Neuronal stem cell (in vitro differentiated cells): ENCODE measurements around the gene PRPF8.

ENCODE experiments used
- DNase-seq: peaks from one replicate; pipeline ENCODE4 v3.0.0-alpha.2; 2013; ENCODE audit warnings: low spot score
- H2AFZ ChIP-seq: one replicate; pipeline ENCODE4 v1.6.1; 2013; ENCODE audit warnings: mild to moderate bottlenecking, low read length, inconsistent platforms
- H2AK5ac ChIP-seq: 2 replicates; pipeline ENCODE4 v1.6.1; 2013; ENCODE audit warnings: low read depth, mild to moderate bottlenecking, inconsistent platforms, low read length, moderate library complexity, mixed read lengths
- H2BK120ac ChIP-seq: 2 replicates; pipeline ENCODE4 v1.6.1; 2013; ENCODE audit warnings: low read depth, mild to moderate bottlenecking, inconsistent platforms, low read length, moderate library complexity, mixed read lengths
- H2BK12ac ChIP-seq: one replicate; pipeline ENCODE4 v1.6.1; 2013; ENCODE audit warnings: low read length, inconsistent platforms
- H2BK15ac ChIP-seq: 2 replicates; pipeline ENCODE4 v1.6.1; 2013; ENCODE audit warnings: mild to moderate bottlenecking, low read length, inconsistent platforms, mixed read lengths
- H2BK5ac ChIP-seq: one replicate; pipeline ENCODE4 v1.6.1; 2013; ENCODE audit warnings: inconsistent platforms, mild to moderate bottlenecking, low read length, moderate library complexity
- H3K14ac ChIP-seq: one replicate; pipeline ENCODE4 v1.6.1; 2013; ENCODE audit warnings: low read length, inconsistent platforms
- H3K18ac ChIP-seq: 2 replicates; pipeline ENCODE4 v1.6.1; 2013; ENCODE audit warnings: low read length, inconsistent platforms
- H3K23ac ChIP-seq: 2 replicates; pipeline ENCODE4 v1.6.1; 2013; ENCODE audit warnings: low read depth, mild to moderate bottlenecking, mixed read lengths, low read length, inconsistent platforms; ENCODE audit not compliant: poor library complexity
- H3K27ac ChIP-seq: replicated peaks from 3 replicates; pipeline ENCODE4 v1.5.1; 2013; ENCODE audit warnings: low read length, inconsistent platforms
- H3K27me3 ChIP-seq, 3 experiments: 2 replicates each; pipeline ENCODE4 v1.6.1; 2013; ENCODE audit warnings: low read length in 3 of 3, mild to moderate bottlenecking in 2 of 3, inconsistent platforms in 1 of 3, low read depth in 1 of 3, mixed read lengths in 1 of 3, moderate library complexity in 1 of 3; ENCODE audit not compliant: control insufficient read depth in 3 of 3, insufficient read depth in 3 of 3
- H3K36me3 ChIP-seq, 2 donors: replicated peaks in 1 of 2; 2 replicates each; pipeline ENCODE4 v1.6.1; 2013; ENCODE audit warnings: low read length in 2 of 2; ENCODE audit not compliant: control insufficient read depth in 2 of 2, insufficient read depth in 2 of 2
- H3K4ac ChIP-seq: 2 replicates; pipeline ENCODE4 v1.6.1; 2013; ENCODE audit warnings: inconsistent platforms, mild to moderate bottlenecking, low read length, moderate library complexity
- H3K4me1 ChIP-seq, 2 donors: 1 replicate in 1 of 2; 2 replicates in 1 of 2; pipeline ENCODE4 v1.6.1; 2013; ENCODE audit warnings: low read length in 2 of 2, low read depth in 1 of 2; ENCODE audit not compliant: control insufficient read depth in 2 of 2, insufficient read depth in 1 of 2
- H3K4me2 ChIP-seq: one replicate; pipeline ENCODE4 v1.6.1; 2013; ENCODE audit warnings: mild to moderate bottlenecking, low read length, inconsistent platforms; ENCODE audit not compliant: insufficient read depth, poor library complexity, severe bottlenecking
- H3K4me3 ChIP-seq, 2 donors: 2 replicates each; pipeline ENCODE4 v1.5.1; 2013; ENCODE audit warnings: low read length in 2 of 2, mild to moderate bottlenecking in 2 of 2, inconsistent platforms in 1 of 2, moderate library complexity in 1 of 2
- H3K79me1 ChIP-seq: one replicate; pipeline ENCODE4 v1.6.1; 2013; ENCODE audit warnings: low read depth, mild to moderate bottlenecking, inconsistent platforms, low read length, moderate library complexity
- H3K9ac ChIP-seq: one replicate; pipeline ENCODE4 v1.6.1; 2013; ENCODE audit warnings: mild to moderate bottlenecking, low read depth, low read length, inconsistent platforms; ENCODE audit not compliant: poor library complexity
- H3K9me3 ChIP-seq, 2 donors: replicated peaks in 1 of 2; 2 replicates each; pipeline versions ENCODE3 to v1.6.1; 2013; ENCODE audit warnings: low read length in 2 of 2, mild to moderate bottlenecking in 2 of 2, inconsistent platforms in 1 of 2, low read depth in 1 of 2, mixed read lengths in 1 of 2, moderate library complexity in 1 of 2; ENCODE audit not compliant: control insufficient read depth in 2 of 2, insufficient read depth in 1 of 2
- H4K8ac ChIP-seq: one replicate; pipeline ENCODE4 v1.6.1; 2013; ENCODE audit warnings: low read depth, mild to moderate bottlenecking, inconsistent platforms, low read length, moderate library complexity
- H4K91ac ChIP-seq: one replicate; pipeline ENCODE4 v1.6.1; 2013; ENCODE audit warnings: low read length, low read depth, mild to moderate bottlenecking, inconsistent platforms; ENCODE audit not compliant: poor library complexity
- WGBS, 2 donors: extraction: QIAGEN DNeasy Blood & Tissue Kit; methylation state at CpG; one replicate each; pipeline ENCODE4 v1.1.7; 2013; ENCODE audit warnings: missing lambda C conversion rate in 2 of 2, mixed read lengths in 1 of 2; ENCODE audit not compliant: insufficient read length in 2 of 2, insufficient replicate concordance in 1 of 2; ENCODE audit errors: extremely low coverage in 2 of 2; 5-methylcytosine and 5-hydroxymethylcytosine counted together

PRPF8 gene

DNA sequence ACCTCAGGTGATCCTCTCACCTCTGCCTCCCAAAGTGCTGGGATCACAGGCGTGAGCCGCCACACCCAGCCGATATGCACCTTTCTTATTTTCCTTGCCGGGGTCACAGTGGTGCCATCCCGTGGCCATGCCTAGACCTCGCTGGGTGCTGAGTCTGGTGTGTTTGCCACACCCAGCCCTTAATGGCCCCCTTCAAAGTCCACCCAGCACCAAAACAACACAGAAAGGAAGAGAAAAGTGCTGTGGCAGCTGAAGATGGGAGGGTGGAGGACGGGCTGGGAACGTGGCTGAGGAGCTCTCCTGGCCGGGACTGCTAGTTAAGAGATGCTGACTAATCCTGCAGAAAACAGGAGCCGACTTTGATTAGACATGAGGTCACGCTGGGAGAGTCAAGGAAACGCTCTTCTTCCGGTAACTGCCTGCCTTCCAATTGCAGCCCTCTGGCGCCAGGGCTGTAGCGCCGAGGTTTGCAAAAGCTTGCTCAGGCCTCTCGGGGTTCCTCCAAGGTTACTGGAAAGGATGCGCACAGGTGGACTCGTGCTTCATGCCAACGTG is 67.0 kb downstream of the PRPF8 start:
- H3K79me1 ChIP-seq: peaks cover 3% of the 10 kb centered on the region
- H2BK5ac ChIP-seq: no peak overlapping the region
- no peak overlapping the region for H2BK15ac ChIP-seq
- no peak overlapping the region for H3K14ac ChIP-seq
- no CpG with 5 or more reads among the region's 20 CpGs for WGBS, 2 donors
- H2BK12ac ChIP-seq: no peak overlapping the region
- no peak overlapping the region for H3K18ac ChIP-seq
- no peak overlapping the region for H4K91ac ChIP-seq
- no peaks in the 10 kb centered on the region for H3K27me3 ChIP-seq
- no peak overlapping the region for H2AK5ac ChIP-seq
- H2AFZ ChIP-seq: no peak overlapping the region
- H3K4me3 ChIP-seq: no peak overlapping the region
- no peak overlapping the region for H3K4ac ChIP-seq
- no peak overlapping the region for H4K8ac ChIP-seq
- no peak overlapping the region for H3K23ac ChIP-seq
- H3K4me1 ChIP-seq: peaks cover 0 to 15% of the 10 kb centered on the region in 2 donors
- no peak overlapping the region for H3K4me2 ChIP-seq
- no peaks in the 10 kb centered on the region for H3K9me3 ChIP-seq
- H3K27ac ChIP-seq: no peak overlapping the region
- peaks cover 4 to 75% of the 10 kb centered on the region in 2 donors for H3K36me3 ChIP-seq
- no peak for DNase-seq
- no peak overlapping the region for H2BK120ac ChIP-seq
- H3K9ac ChIP-seq: no peak overlapping the region

DNA sequence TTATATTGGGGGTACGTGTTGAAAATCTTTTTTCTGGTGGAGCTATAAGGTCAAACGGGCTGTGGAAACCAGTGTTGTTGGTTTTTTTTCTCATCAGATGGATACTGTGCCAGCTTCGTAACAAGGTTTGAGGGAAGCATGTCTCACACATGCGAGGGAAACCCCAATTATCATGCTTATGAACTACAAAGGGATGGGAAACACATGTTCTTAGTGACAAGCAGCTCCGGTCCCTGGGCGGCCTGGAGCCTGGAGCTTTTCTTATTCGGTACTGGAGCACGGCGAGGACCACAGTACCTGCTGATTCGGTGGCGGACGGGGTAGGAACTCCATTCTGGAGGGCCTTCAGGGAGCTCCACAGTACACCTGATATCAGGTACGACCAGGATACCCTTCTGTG is 68.6 kb downstream of the PRPF8 start:
- H3K36me3 ChIP-seq: peaks cover 7 to 80% of the 10 kb centered on the region in 2 donors
- H3K9ac ChIP-seq: no peak overlapping the region
- H2BK120ac ChIP-seq: no peak overlapping the region
- H4K8ac ChIP-seq: no peak overlapping the region
- H3K4me3 ChIP-seq: no peak overlapping the region
- no peak overlapping the region for H2AFZ ChIP-seq
- H3K23ac ChIP-seq: no peak overlapping the region
- H2AK5ac ChIP-seq: no peak overlapping the region
- H3K27me3 ChIP-seq: no peaks in the 10 kb centered on the region
- no peak for DNase-seq
- peak overlapping the region; percentile 26 for H2BK5ac ChIP-seq
- H3K27ac ChIP-seq: no peak overlapping the region
- no peak overlapping the region for H3K14ac ChIP-seq
- no peaks in the 10 kb centered on the region for H3K9me3 ChIP-seq
- H4K91ac ChIP-seq: no peak overlapping the region
- no CpG with 5 or more reads among the region's 13 CpGs for WGBS, 2 donors
- peaks cover 3% of the 10 kb centered on the region for H3K79me1 ChIP-seq
- no peak overlapping the region for H3K4me2 ChIP-seq
- H3K4ac ChIP-seq: no peak overlapping the region
- H2BK12ac ChIP-seq: no peak overlapping the region
- H2BK15ac ChIP-seq: peak overlapping the region; percentile 47
- H3K18ac ChIP-seq: no peak overlapping the region
- peaks cover 0 to 10% of the 10 kb centered on the region in 2 donors for H3K4me1 ChIP-seq

DNA sequence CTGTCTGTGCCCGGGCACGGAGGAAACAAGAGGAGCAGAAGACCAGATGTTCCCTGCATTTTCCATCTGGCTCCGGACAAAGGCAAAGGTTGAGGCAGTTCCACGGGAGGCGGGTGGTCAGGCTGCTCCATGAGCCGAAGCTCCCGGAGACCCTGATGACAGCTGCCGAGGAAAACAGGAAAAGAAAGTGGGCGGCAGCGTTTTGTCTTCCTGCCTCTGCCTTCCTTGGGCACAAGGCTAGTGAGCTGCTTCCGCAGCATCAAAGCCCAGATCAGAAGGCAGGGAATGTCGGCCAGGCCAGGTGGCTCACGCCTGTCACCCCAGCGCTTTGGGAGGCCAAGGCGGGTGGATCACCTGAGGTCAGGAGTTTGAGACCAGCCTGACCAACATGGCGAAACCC is 72.3 kb downstream of the PRPF8 start:
- Histone ChIP-seq H3K4ac (no peak overlapping the region), H2BK12ac (no peak overlapping the region), H3K23ac (no peak overlapping the region), H3K9me3 (no peaks in the 10 kb centered on the region), H2BK120ac (no peak overlapping the region), H3K14ac (no peak overlapping the region), H3K27me3 (no peaks in the 10 kb centered on the region), H4K8ac (no peak overlapping the region), H3K4me1 (no peaks in the 10 kb centered on the region), H4K91ac (no peak overlapping the region), H2BK5ac (no peak overlapping the region), H2BK15ac (no peak overlapping the region), H2AFZ (no peak overlapping the region), H3K9ac (no peak overlapping the region), H2AK5ac (no peak overlapping the region), H3K27ac (no peak overlapping the region), H3K4me2 (no peak overlapping the region), H3K4me3 (no peak overlapping the region), H3K18ac (no peak overlapping the region), H3K79me1 (no peaks in the 10 kb centered on the region), H3K36me3 (peaks cover 7 to 83% of the 10 kb centered on the region in 2 donors)
- no CpG with 5 or more reads among the region's 16 CpGs for WGBS, 2 donors
- no peak for DNase-seq

DNA sequence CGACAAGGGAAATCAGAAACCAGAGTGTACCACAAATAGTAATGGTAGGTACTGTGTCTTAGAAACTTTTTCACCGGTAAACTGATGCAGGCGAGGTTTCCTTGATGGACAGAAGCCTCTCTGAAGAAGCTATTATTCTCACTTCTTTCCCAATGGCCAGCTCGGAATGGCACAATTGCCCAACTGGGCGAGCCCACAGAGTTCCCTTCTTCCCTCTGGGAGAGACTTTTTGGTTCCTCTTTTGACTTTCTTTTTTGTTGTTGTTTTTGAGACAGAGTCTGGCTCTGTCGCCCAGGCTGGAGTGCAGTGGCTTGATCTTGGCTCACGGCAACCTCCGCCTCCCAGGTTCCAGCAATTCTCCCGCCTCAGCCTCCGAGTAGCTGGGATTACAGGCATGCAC is 73.0 kb downstream of the PRPF8 start:
- no peak overlapping the region for H3K23ac ChIP-seq
- H3K4ac ChIP-seq: no peak overlapping the region
- WGBS, 2 donors: no CpG with 5 or more reads among the region's 10 CpGs
- H3K18ac ChIP-seq: no peak overlapping the region
- H2AFZ ChIP-seq: no peak overlapping the region
- H2AK5ac ChIP-seq: no peak overlapping the region
- H3K79me1 ChIP-seq: no peaks in the 10 kb centered on the region
- no peak overlapping the region for H3K27ac ChIP-seq
- no peak overlapping the region for H2BK12ac ChIP-seq
- no peak overlapping the region for H2BK5ac ChIP-seq
- peaks cover 0 to 4% of the 10 kb centered on the region in 2 donors for H3K4me1 ChIP-seq
- H2BK15ac ChIP-seq: no peak overlapping the region
- DNase-seq: no peak
- no peak overlapping the region for H3K4me2 ChIP-seq
- no peak overlapping the region for H2BK120ac ChIP-seq
- no peak overlapping the region for H4K91ac ChIP-seq
- no peak overlapping the region for H3K4me3 ChIP-seq
- no peak overlapping the region for H3K9ac ChIP-seq
- no peak overlapping the region for H4K8ac ChIP-seq
- H3K36me3 ChIP-seq: peaks cover 7 to 85% of the 10 kb centered on the region in 2 donors
- no peaks in the 10 kb centered on the region for H3K9me3 ChIP-seq
- no peaks in the 10 kb centered on the region for H3K27me3 ChIP-seq
- no peak overlapping the region for H3K14ac ChIP-seq
